Activated CD8-positive, alpha-beta memory T cell treated with anti-CD3 and anti-CD28 coated beads for 48 hours (primary cell): Measurements from ENCODE around the gene RNF157.

Source experiments
- DNase-seq, 3 experiments: peaks; one replicate each; pipeline ENCODE4 v3.0.0-alpha.2; 2020; ENCODE audit warnings: low read depth in 2 of 3, low spot score in 2 of 3

RNF157 gene

DNA sequence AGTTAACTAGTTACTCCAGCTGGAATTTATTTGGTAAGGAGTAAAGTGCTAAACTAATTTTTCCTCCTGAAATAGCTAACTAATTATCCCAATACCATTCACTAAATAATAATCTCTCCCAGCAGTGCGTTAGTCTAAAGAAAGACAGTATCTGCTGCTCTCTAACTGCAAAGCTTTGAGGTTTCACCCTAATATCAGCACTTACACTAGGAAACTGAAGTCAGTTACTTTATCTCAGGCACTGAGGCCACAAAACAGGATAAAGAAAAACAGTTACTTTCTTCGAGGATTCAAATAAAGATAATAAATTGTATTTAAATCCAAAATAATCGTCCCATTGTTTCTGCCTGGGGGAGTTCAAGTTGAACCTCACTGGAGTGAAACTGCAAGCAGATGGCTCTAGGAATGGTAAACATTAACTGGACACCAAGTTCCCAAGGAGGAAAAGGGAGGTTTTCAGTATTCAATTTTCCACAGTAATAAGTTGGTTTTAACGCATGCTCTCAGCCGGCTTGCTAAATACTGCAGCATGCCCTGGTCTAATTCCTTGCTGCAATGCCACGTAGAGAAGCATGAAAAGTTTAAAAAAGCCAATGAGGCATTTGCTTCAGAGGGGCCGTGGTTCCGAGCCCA, 79.3 kb downstream of the RNF157 start:
- no peak for DNase-seq

DNA sequence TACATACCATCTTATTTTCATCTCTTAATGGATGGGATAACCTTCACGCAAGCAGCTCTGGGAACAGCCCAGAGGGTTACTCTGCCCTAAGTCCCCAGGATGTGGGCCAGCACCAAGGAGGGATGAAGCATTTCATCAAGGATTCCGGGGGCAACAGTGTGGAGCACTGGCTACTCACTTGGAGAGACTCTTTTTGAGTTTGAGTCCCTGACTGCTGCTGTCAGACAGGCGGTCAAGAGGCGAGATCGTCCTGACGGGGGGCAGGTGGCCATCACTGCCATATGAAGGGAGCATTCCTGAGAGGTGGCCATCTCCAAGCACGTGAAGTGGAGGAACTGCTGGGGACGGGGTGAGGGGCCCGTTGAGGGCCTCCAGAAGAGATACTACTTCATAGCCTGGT, 81.1 kb downstream of the RNF157 start:
- no peak for DNase-seq

- DNase-seq: no peak
Measured at GRCh38 chr17:76157759-76158158, 82.5 kb downstream of the RNF157 start.

- no peak for DNase-seq
Measured at GRCh38 chr17:76156662-76156991, 83.7 kb downstream of the RNF157 start.

DNA sequence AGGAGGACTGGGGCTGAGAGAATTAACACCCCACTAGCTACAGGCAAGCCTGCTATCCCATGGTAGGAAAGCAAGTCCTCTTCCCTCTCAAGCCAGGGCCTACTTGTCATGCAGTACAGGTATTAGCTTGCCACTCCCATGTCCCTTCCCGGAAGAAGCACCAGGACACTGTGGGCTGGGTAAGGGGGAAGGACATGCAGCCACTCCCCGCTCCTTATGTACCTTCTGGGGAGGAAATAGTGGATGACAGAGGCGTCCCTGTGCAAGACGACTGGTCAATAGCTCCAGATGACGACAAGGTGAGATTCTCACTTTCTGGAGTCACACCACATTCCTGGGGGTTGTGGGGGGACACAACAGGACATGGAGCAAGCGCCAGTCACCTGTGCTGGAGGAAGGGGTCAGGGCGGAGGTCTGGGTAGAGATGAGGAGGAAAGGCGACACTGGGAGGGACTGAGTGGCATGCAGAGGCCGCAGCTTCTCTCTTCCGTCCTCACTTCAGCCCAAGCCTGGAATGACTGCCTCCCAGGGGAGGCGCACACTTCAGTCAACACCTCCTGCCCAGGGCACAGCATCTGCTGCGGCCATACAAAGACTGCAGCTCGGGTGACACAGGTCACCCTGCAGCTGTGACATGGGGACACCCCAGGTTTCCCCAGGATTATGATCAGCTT, 84.2 kb downstream of the RNF157 start:
- no peak for DNase-seq

DNA sequence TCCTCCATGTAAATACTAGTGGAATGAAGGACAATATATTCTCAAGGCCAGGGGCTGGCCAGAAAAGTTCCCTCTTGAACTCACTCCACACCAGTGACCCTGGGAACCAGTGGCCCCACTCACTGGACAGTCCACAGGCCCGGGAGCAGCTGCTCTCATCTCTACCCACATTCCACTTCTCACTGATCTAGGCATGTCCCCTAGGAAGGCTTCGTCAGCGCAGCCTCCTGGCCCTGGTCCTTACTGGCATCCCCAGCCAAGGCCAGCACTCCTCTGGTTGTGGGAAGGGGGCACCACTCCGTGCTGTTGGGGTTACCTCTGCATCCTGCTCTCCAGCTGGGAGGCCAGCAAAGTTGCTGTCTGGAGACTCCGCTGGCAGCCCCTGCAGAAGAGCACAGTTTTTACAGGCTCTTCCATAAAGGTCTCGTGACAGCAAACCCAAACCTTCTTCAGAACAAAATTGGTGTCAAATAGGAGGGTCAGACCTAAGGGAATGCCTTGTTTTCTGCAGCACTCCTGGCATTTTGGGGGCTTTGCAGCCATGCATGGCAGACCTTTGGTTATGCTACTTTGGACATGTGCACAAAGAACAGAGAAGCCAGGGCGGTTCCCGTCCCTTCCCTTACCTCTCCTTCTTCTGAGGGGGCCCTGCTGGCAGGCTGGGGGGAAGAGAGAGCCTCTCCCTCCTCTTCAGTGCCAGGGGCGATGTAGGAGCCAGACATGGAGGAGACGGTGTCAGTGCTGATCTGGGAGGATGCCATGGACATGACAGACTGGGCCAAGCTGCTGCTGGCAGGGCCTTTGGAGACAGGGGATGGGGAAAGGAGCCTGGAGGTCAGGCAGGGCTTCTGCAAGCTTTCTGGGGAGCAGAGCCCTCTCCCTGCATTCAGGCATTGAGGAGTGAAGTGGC, 85.1 kb downstream of the RNF157 start:
- DNase-seq: no peak

GRCh38 chr17:76154292-76154691, 86.0 kb downstream of the RNF157 start:
- DNase-seq: no peak

DNA sequence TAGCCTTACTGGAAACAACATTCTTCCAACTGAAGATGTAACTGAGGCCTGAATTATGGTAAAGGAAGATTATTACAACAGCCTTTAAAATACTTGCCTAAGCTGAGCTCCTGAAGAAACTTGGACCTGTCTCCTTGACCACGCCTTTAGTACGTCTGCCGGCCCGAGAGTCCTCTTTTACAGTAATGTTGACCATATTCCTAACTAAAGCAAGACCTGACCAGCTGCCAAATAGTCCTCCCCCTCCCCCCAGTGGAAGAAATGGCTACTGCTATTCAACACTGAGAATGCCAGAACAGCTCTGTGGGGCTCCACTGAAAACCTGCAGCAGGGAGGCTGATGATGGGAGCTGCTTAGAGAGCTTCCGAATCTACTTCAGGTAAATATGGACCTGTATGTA, 86.7 kb downstream of the RNF157 start:
- DNase-seq: no peak

GRCh38 chr17:76153202-76153601, 87.1 kb downstream of the RNF157 start:
- no peak for DNase-seq

GRCh38 chr17:76152591-76152990, 87.7 kb downstream of the RNF157 start:
- no peak for DNase-seq

- DNase-seq: no peak
Measured at GRCh38 chr17:76151896-76152454, 88.3 kb downstream of the RNF157 start.

- no peak for DNase-seq
Measured at GRCh38 chr17:76150712-76151622, 89.3 kb downstream of the RNF157 start.

- DNase-seq: no peak
Measured at GRCh38 chr17:76149214-76149613, 91.1 kb downstream of the RNF157 start.

- DNase-seq: no peak
Measured at GRCh38 chr17:76148015-76148326, 92.3 kb downstream of the RNF157 start.

GRCh38 chr17:76147211-76148014, 92.9 kb downstream of the RNF157 start:
- DNase-seq: no peak

GRCh38 chr17:76146053-76146851, 94.0 kb downstream of the RNF157 start:
- no peak for DNase-seq

DNA sequence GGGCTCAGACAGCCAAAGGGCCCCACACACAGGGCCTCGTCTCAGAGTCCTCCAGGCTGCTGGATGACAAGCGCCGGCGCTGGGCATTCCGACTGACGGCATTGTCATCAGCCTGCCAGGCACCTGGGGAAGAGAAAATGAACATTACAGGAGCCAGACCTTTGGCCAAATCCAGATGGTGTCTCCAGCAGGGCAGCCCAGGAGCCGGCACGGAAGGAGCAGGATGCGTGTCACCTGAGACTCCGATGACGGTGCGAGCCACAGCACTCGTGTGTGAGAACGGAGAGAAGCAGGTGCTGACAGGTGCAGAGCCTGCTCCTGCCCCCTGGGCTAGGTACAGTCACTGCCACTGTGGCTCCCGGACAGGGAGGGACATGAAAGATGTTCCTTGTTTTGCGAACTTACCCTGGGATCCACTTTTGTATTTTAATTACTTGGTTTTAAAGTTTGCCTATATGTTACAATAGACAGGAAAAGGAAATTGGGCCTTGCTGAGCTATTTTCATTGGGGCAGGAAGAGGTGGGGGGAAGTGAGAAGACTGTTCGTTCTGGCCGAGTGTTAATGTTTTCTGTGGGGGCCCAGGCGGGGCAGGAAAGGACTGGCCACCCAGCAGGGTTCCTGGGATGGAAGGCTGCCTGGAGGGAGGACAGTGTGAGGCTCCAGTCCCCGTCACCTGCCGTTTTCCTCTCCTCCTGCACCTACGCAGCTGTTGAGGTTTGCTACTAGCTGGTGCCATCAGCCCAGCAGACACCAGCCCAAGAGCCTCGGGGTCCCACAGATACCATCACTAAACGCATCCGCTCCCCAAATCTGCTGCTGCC, 94.9 kb downstream of the RNF157 start:
- DNase-seq: no peak

DNA sequence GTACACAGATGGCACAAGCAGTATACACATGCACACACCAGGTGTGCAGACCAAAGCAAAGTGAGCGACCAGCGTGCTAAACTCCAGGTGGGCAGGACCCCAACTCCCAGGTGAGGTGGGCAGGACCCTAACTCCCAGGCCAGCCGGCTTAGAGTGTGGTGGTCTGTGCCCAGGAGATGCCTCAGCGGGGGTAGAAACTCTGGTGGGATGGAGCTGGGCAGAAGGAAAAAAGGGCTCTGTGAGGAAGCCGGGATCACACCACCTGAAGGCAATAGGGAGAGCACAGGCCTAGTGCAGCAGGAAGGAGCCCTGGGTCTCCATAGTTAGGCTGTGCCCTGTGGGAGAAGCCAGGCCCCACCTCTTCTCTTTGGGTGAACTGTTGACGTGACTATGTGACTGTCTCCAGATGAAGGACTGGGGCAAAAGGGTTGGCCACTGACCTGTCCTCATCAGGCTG, 97.7 kb downstream of the RNF157 start:
- DNase-seq: no peak
